ENCODE results near the gene GLRA3.

GLRA3 gene

DNA sequence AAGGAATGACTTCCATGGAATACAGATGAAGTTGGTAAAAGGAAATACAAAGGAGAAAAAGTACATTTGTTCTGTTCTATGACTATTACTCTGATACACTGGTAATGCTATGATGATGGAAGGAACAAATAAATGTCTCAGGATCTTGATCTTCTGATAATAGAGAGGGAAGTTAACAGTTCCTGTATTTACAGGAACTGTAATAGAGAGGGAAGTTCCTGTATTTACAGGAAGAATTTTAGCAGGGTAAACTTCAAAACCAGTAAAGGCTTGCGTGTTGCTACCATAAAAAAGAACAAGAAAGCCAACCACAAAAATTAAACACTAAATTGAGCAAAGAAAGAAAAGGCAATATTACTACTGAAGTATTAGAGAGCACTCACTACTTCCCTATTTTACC lies 215.1 kb downstream of the GLRA3 start:
- ChIA-PET CTCF (no interaction called here), POLR2A (no interaction called here)
- TF ChIP-seq, protein P1, sequence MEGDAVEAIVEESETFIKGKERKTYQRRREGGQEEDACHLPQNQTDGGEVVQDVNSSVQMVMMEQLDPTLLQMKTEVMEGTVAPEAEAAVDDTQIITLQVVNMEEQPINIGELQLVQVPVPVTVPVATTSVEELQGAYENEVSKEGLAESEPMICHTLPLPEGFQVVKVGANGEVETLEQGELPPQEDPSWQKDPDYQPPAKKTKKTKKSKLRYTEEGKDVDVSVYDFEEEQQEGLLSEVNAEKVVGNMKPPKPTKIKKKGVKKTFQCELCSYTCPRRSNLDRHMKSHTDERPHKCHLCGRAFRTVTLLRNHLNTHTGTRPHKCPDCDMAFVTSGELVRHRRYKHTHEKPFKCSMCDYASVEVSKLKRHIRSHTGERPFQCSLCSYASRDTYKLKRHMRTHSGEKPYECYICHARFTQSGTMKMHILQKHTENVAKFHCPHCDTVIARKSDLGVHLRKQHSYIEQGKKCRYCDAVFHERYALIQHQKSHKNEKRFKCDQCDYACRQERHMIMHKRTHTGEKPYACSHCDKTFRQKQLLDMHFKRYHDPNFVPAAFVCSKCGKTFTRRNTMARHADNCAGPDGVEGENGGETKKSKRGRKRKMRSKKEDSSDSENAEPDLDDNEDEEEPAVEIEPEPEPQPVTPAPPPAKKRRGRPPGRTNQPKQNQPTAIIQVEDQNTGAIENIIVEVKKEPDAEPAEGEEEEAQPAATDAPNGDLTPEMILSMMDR (IDR thresholded peaks at IDR 0.05; ENCODE audit: control extremely low read depth, extremely low read depth, low read depth, missing control alignments) = no peak
- no peak for DNase-seq (ENCODE audit: extremely low spot score)

DNA sequence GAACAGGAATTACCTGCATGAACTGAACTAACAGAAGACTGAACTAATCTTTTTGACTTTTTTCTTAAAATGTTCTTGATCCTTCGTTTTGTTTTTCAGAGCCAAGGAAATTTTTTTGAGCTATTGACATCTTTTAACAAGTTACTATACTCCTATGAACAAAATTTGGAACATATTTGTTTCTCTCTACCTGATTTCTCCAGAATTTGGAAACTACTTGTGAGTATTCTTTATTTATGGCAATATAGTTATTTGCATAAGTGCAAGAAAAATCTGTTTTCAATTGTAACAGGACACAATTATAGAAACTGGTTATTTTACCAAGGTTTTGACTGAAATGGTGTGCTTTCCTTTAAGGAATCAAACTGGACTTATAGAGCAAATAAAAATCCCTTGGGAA lies 217.3 kb downstream of the GLRA3 start:
- DNase-seq (ENCODE audit: extremely low spot score) = no peak
- ChIA-PET POLR2A (no interaction called here), CTCF (no interaction called here)
- TF ChIP-seq, protein P1 (IDR thresholded peaks at IDR 0.05; ENCODE audit: control extremely low read depth, extremely low read depth, low read depth, missing control alignments) = no peak

DNA sequence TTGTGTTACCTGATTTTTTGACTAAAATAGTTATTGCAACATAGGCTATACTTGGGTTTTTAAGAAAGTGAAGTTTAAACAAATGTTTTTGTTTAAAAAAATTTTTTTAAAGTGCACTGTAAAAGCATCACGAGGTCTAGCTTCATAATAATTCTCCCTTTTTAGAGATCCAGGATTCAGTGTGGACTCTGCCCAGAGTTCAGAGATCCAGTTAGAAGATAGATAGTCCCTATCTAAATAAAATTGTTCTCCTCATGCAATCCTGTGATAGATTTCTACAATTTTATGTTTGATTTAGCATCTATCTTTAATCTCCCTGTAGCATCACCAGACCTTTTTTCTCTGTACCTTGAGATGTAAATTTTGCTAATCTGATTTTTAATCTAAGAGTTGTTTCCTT lies 221.3 kb downstream of the GLRA3 start:
- no peak for DNase-seq (ENCODE audit: extremely low spot score)
- ChIA-PET CTCF (interaction anchor here (1.5 kb wide), 1 partner anchor 17 kb away, joined by 5 read pairs; no protein-coding TSS in a partner anchor), POLR2A (no interaction called here)
- TF ChIP-seq, protein P1 (IDR thresholded peaks at IDR 0.05; ENCODE audit: control extremely low read depth, extremely low read depth, low read depth, missing control alignments) = no peak

DNA sequence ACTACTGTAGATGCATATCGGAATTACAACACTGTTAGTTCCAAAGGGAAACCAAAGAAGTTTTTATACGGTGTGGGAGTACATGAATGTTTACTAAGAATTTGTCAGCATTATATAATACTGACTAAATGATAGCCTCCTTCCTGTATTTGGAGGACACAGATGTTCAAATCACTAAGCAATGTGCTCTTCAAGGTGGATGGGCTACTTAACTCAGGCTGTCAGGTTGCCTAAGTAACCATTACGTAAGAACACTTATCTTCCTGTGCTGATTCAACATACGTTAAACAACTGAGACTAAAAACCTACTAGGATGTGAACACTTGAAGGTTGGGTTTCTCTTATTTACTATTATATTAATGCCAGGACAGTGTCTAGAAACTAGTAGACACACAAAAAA lies 224.8 kb downstream of the GLRA3 start:
- CTCF ChIA-PET = no interaction called here
- TF ChIP-seq, protein P1 (IDR thresholded peaks at IDR 0.05; ENCODE audit: control extremely low read depth, extremely low read depth, low read depth, missing control alignments) = no peak
- POLR2A ChIA-PET = no interaction called here
- DNase-seq (ENCODE audit: extremely low spot score) = no peak

DNA sequence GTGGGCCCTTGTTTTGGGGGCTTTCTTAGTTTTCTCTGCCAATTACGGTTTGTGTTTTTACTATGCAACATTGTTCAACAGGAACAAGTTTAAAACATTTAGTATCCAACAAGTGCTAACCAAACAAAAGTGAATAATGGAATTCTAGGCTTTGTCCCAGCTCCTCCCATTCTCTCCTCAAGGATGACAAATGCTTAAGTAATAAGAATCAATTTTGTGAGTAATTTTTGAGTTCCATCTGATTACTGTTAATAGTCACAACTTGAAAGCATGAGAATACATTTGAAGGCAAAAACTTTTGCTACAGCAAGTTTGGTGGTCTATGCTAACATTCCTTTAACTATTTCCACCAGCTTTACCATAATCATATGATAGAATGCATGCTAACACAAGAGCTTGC lies 228.7 kb downstream of the GLRA3 start:
- no peak for DNase-seq (ENCODE audit: extremely low spot score)
- POLR2A ChIA-PET = no interaction called here
- CTCF ChIA-PET = no interaction called here
- TF ChIP-seq, protein P1 (IDR thresholded peaks at IDR 0.05; ENCODE audit: control extremely low read depth, extremely low read depth, low read depth, missing control alignments) = no peak

DNA sequence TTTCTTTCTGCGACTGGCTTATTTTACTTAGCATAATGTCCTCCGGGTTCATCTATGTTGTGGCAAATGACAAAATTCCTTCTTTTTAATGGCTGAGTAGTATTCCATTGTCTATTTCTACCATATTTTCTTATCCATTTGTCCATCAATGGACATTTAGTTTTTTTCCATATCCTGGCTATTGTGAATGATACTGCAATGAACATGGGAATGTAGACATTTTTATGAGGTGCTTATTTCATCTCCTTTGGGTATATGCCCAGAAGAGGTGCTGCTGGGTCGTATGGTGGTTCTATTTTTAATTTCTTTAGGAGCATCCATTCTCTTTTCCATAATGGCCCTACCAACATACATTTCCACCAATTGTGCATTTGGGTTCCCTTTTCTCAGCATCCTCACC lies 230.2 kb downstream of the GLRA3 start:
- ChIA-PET CTCF (no interaction called here), POLR2A (no interaction called here)
- TF ChIP-seq, protein P1 (IDR thresholded peaks at IDR 0.05; ENCODE audit: control extremely low read depth, extremely low read depth, low read depth, missing control alignments) = no peak
- DNase-seq (ENCODE audit: extremely low spot score) = no peak

DNA sequence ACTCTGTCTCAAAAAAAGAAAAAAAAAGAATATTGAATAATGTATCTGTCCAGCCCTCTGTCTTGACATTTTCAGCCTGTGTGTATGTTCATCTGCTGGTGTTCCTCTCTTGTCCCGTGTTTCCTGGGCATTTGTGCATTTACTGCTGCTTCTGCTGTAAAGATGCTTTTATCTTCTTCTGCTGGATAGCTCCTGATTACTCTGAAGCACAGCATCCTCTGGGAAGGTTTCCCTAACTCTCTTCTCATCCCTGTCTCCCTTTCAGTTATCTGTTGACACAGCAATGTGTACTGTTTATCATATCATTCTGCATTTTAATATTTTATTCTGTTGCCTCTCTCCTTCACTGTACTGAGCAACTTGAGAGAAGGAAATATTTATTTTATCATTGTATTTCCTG lies 232.5 kb downstream of the GLRA3 start:
- ChIA-PET POLR2A (no interaction called here), CTCF (no interaction called here)
- DNase-seq (ENCODE audit: extremely low spot score) = no peak
- TF ChIP-seq, protein P1 (IDR thresholded peaks at IDR 0.05; ENCODE audit: control extremely low read depth, extremely low read depth, low read depth, missing control alignments) = no peak

Measured in GM10248 (cell line).